ENCODE data around the gene CHCHD1.
"Not testable (repeated sequence)": the region's sequence is repeated elsewhere in the genome, so short reads cannot be mapped to it uniquely, and the experiment has no call there.

The CHCHD1 gene

DNA sequence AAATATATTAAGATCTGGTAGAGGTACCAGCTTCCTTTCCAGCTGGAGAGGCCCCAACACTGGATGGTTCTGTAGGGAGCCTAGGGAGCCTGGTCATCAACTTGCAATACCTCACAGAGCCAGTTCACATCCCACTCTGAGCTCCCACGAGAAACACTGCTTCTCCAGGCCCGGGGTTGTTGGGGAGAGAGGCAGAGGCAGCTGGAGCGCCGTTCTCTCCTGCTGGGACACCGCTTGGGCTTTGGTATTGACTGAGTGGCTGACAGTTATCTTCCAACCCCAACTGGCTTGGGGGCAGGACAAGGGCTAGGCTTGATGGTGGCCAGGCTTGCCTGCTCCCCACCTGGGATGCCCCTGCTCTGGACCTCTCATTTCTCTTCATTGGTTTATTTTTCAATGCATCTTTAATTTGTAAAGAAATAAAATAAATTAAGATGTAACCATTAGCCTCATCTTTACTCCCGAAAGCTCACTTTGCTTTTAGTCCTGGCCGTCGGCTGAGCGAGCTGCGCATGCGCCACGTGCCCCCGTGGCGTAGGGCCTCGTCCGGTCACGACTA, 10.0 kb upstream of the CHCHD1 start:
- DNase-seq, result peak; percentile 17

DNA sequence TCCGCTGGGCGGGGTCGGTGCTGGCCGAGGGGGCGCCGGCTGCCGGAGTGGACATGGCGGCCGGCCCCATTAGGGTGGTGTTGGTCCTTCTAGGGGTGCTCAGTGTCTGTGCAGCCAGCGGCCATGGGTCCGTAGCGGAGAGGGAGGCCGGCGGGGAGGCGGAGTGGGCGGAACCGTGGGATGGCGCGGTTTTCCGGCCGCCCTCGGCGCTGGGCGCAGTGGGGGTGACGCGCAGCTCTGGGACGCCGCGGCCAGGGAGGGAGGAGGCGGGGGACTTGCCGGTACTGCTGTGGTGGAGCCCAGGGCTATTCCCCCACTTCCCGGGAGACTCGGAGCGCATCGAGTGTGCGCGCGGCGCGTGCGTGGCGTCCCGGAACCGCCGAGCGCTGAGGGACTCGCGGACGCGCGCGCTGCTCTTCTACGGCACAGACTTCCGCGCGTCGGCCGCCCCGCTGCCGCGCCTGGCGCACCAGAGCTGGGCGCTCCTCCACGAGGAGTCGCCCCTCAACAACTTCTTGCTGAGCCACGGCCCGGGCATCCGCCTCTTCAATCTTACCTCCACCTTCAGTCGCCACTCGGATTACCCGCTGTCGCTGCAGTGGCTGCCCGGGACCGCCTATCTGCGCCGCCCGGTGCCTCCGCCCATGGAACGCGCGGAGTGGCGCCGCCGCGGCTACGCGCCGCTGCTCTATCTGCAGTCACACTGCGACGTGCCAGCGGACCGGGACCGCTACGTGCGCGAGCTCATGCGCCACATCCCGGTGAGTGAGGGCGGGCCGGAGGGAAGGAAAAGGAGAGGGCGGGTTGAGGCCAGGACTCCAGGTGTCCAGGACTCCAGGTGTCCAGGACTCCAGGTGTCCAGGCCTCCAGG, 9.3 kb upstream of the CHCHD1 start:
- DNase-seq, result peak; percentile 26

GRCh38 chr10:73773152-73773879, 8.5 kb upstream of the CHCHD1 start:
- no peak for DNase-seq

- no peak for DNase-seq
Measured at GRCh38 chr10:73774637-73775036, 7.2 kb upstream of the CHCHD1 start.

DNA sequence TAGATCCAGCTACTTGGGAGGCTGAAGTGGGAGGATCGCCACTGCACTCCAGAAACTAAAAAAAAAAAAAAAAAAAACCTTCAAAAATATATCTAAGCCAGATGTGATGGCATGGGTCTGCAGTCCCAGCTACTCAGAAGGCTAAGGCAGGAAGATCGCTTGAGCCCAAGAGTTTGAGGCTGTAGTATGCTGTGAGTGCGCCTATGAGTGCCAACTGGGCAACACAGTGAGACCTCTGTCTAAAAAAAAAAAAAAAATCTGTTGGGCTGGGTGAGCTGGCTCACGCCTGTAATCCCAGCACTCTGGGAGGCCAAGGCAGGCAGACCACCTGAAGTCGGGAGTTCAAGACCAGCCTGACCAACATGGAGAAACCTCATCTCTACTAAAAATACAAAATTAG, 2.8 kb upstream of the CHCHD1 start:
- no peak for DNase-seq

GRCh38 chr10:73779539-73780197, 2.2 kb upstream of the CHCHD1 start:
- DNase-seq, result no peak

DNA sequence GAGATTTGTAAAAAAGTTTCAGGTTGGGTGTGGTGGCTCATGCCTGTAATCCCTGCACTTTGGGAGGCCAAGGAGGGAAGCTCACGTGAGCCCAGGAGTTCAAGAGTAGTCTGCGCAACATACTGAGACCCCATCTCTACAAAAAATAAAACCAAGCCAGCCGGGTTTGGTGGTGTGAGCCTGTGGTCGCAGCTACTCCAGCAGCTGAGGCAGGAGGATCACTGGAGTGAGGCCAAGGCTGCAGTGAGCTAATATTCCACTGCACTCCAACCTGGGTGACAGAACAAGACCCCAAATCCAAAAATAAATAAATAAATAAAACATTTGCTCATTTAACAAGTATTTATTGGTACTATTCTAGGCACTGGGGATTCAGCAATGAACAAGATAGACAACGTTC, 1.5 kb upstream of the CHCHD1 start:
- no peak for DNase-seq

- no peak for DNase-seq
Measured at GRCh38 chr10:73780966-73781365, 882 bp upstream of the CHCHD1 start.

GRCh38 chr10:73781548-73781878, 335 bp upstream of the CHCHD1 start:
- DNase-seq, result no peak

GRCh38 chr10:73782749-73783085, 869 bp downstream of the CHCHD1 start:
- DNase-seq, result no peak

DNA sequence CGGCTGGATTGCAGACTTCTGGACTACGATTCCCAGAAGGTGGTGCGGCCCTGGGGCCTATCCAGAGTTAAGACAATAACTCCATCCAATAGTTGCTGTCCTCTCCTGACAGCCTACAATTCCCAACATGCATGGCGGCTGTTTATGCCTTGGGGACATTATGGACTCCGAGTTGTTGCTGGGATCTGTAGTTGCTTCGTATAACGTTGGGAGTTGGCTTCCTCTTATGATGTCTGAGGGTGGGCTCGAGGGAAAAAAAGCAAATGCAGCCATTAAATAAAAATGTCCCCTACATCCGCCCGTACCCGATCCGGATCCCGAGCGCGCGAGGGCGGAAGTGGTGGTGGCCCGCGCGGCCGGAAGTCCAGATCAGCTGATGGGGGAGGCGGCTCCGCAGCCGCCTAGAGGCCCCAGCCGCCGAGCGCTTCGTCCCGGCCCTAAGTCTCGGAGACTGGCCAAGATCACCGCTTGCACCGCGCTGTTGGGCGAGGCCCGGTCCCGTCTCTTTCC, 3.4 kb downstream of the CHCHD1 start, which contains the start of gene ZSWIM8:
ZSWIM8 (plus strand) TSS at position 396 of the 510 bp plus-strand sequence. CDS start 273 bp downstream, outside the sequence.
- peak; percentile 77 for DNase-seq

- no peak for DNase-seq
Measured at GRCh38 chr10:73785721-73786511, 4.1 kb downstream of the CHCHD1 start.

DNA sequence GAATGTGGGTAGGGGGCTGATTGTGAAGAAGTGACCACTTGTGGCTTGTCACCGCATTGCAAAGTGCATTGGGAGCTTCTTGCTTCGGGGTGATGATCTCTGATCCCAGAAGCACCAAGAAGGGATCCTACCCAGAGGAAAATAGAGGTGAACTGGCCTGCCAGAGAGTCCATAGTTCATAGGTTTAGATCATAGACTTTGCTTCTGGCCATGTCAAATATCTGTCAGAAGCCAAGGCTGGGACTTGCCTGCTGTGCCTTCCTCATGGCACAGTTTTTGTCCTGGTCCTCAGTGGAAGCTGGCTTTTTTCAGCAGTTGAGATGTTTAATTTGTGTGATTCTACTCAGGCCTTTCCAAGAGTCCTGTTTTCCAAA, 4.7 kb downstream of the CHCHD1 start:
- DNase-seq, result no peak

GRCh38 chr10:73787031-73787800, 5.4 kb downstream of the CHCHD1 start:
- not testable (repeated sequence) for DNase-seq

GRCh38 chr10:73788864-73789658, 7.2 kb downstream of the CHCHD1 start:
- no peak for DNase-seq

DNA sequence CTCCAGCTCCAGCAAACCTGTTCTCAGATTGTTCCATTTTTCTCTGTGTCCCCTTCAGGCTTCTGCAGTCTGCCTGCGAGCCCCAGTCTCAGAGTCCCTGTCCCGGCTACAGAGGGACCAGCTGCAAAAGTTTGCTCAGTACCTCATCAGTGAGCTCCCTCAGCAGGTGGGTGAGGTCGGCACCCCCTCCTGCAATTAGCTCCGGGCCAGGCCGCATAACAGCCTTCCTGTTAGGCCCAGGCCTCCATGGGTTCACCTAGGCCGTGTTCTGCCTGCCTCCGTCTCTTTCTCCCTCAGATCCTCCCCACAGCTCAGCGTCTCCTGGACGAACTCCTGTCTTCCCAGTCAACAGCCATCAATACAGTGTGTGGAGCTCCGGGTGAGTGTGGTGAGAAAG, 7.8 kb downstream of the CHCHD1 start:
- no peak for DNase-seq

DNA sequence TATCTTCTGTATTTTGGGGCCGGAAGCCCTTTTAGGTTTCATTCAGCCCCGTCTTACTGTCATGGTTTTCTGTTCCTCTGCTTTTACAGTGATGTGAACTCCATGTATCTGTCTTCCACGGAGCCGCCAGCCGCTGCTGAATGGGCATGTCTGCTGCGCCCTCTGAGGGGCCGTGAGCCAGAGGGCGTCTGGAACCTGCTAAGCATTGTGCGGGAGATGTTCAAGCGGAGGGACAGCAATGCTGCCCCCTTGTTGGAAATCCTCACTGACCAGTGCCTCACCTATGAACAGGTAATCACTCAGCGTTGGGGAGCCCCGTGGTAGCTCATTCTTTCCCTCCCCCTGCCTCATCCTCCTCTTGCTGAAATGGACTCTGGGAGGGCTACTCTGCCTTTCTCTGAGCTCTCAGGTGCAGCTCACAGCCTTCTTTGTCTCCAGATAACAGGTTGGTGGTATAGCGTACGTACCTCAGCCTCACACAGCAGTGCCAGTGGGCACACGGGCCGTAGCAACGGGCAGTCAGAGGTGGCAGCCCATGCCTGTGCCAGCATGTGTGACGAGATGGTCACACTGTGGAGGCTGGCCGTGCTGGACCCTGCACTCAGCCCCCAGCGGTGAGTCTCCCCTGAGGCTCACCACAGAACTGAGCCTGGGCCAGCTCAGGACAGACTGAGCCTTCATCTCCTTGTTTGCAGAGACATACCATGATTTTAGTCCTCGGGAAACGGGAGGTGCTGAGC, 9.2 kb downstream of the CHCHD1 start:
- DNase-seq, result no peak

DNA sequence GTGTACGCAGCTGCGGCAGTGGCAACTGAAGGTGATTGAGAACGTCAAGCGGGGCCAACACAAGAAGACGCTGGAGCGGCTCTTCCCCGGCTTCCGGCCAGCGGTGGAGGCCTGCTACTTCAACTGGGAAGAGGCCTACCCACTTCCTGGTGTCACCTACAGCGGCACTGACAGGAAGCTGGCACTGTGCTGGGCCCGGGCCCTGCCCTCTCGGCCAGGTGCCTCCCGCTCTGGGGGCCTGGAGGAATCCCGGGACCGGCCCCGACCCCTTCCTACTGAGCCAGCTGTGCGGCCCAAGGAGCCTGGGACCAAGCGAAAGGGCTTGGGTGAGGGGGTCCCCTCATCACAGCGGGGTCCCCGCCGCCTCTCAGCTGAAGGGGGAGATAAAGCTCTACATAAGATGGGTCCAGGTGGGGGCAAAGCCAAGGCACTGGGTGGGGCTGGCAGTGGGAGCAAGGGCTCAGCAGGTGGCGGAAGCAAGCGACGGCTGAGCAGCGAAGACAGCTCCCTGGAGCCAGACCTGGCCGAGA, 10.1 kb downstream of the CHCHD1 start:
- DNase-seq, result no peak

DNA sequence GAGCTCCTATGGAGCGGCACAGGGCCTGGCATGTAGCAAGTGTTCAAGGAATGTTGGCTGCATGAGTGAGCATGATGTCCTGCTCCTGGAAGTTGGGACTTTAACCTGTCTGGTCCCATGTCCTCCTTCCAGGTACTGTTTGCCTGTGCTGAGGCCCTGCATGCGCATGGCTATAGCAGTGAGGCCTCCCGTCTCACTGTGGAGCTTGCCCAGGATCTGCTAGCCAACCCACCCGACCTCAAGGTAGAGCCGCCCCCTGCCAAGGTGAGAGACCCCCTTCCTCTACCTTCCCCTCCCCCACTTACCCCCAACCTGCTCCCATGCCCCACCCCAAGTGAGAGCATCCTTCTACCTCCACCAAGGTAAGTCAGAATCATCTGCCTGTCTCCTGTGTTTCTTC, 11.6 kb downstream of the CHCHD1 start:
- DNase-seq, result no peak

DNA sequence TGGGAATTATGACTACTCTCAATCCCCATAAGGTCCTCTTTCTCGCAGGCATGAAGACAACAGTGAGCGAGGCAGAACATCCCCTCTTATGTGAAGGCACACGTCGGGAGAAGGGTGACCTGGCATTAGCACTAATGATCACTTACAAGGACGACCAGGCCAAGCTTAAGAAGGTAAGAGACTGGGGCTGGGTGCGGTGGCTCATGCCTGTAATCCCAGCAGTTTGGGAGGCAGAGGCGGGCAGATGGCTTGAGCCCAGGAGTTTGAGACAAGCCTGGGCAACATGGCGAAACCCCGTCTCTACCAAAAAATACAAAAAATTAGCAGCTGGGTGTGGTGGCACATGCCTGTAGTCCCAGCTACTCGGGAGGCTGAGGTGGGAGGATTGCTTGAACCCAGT, 13.6 kb downstream of the CHCHD1 start:
- not testable (repeated sequence) for DNase-seq
